NCI-H1105 treated with DMSO at 0.1 percent for 48 hours (cell line): ENCODE data around the gene TNRC18.
"Not testable (repeated sequence)": the region's sequence is repeated elsewhere in the genome, so short reads cannot be mapped to it uniquely, and the experiment has no call there.

ENCODE experiments used
- DNase-seq: peaks from one replicate; lab custom pipeline; 2025; lab: John Stamatoyannopoulos, UW

TNRC18 gene

GRCh38 chr7:5349437-5350173 is 74.0 kb downstream of the TNRC18 start:
- no peak for DNase-seq

- DNase-seq: no peak
Observed at GRCh38 chr7:5349005-5349380, 74.6 kb downstream of the TNRC18 start.

GRCh38 chr7:5348134-5349004 is 75.3 kb downstream of the TNRC18 start:
- no peak for DNase-seq

GRCh38 chr7:5345671-5346070 is 78.0 kb downstream of the TNRC18 start:
- DNase-seq: no peak

- DNase-seq: no peak
Observed at GRCh38 chr7:5345171-5345570, 78.5 kb downstream of the TNRC18 start.

- no peak for DNase-seq
Observed at GRCh38 chr7:5344342-5344741, 79.3 kb downstream of the TNRC18 start.

- no peak for DNase-seq
Observed at GRCh38 chr7:5343884-5344283, 79.8 kb downstream of the TNRC18 start.

- no peak for DNase-seq
Observed at GRCh38 chr7:5342631-5343030, 81.0 kb downstream of the TNRC18 start.

GRCh38 chr7:5339955-5340354 is 83.7 kb downstream of the TNRC18 start:
- no peak for DNase-seq

GRCh38 chr7:5337047-5337446 is 86.6 kb downstream of the TNRC18 start:
- no peak for DNase-seq

- no peak for DNase-seq
Observed at GRCh38 chr7:5334671-5335070, 89.0 kb downstream of the TNRC18 start.

- no peak for DNase-seq
Observed at GRCh38 chr7:5333121-5334045, 90.3 kb downstream of the TNRC18 start.

GRCh38 chr7:5332579-5332978 is 91.1 kb downstream of the TNRC18 start:
- DNase-seq: no peak

GRCh38 chr7:5330288-5330687 is 93.3 kb downstream of the TNRC18 start:
- DNase-seq: no peak

GRCh38 chr7:5324961-5325360 is 98.7 kb downstream of the TNRC18 start:
- no peak for DNase-seq

GRCh38 chr7:5323800-5324781 is 99.5 kb downstream of the TNRC18 start:
- DNase-seq: not testable (repeated sequence)

- DNase-seq: no peak
Observed at GRCh38 chr7:5322621-5323410, 100.8 kb downstream of the TNRC18 start.

- DNase-seq: no peak
Observed at GRCh38 chr7:5320802-5321396, 102.7 kb downstream of the TNRC18 start.

- DNase-seq: no peak
Observed at GRCh38 chr7:5320391-5320790, 103.2 kb downstream of the TNRC18 start.

GRCh38 chr7:5318613-5319012 is 105.0 kb downstream of the TNRC18 start:
- not testable (repeated sequence) for DNase-seq
